Kidney (tissue), 14 donors: ENCODE data around the gene PIK3R1. TPM values are rescaled to one million over a fixed set of nuclear protein-coding genes. Genes with fewer than 3 reads are reported as not detected.

Experiments
- DNase-seq, 5 donors: peaks; one replicate each; pipeline ENCODE4 v3.0.0-alpha.2; 2013 to 2020
- FAIRE-seq: peaks from 2 replicates; lab custom pipeline; 2012; peaks lifted over from hg19 to GRCh38; lab: Jason Lieb, UNC
- H3K27ac ChIP-seq, 2 donors: one replicate each; pipeline ENCODE4 v1.7.0; 2013; ENCODE audit warnings: low read depth in 2 of 2, low read length in 2 of 2, inconsistent platforms in 1 of 2
- H3K27me3 ChIP-seq: one replicate; pipeline ENCODE4 v1.7.1; 2013; ENCODE audit warnings: low read length, inconsistent platforms; ENCODE audit not compliant: control insufficient read depth, insufficient read depth
- H3K36me3 ChIP-seq, 3 donors: one replicate each; pipeline versions ENCODE4 v1.7.0 to v1.7.1; 2013; ENCODE audit warnings: low read length in 3 of 3, control low read depth in 1 of 3, inconsistent platforms in 1 of 3; ENCODE audit not compliant: insufficient read depth in 3 of 3, control insufficient read depth in 2 of 3
- H3K4me1 ChIP-seq, 3 donors: one replicate each; pipeline versions ENCODE4 v1.7.0 to v1.7.1; 2013; ENCODE audit warnings: low read length in 3 of 3, inconsistent platforms in 1 of 3, low read depth in 1 of 3; ENCODE audit not compliant: control insufficient read depth in 2 of 3, insufficient read depth in 2 of 3
- H3K4me3 ChIP-seq, 3 donors: one replicate each; pipeline versions ENCODE4 v1.7.0 to v1.8.1; 2013; ENCODE audit warnings: low read length in 3 of 3, control low read depth in 1 of 3, inconsistent platforms in 1 of 3
- H3K9ac ChIP-seq, 3 donors: one replicate each; pipeline versions ENCODE4 v1.7.0 to v1.7.1; 2013; ENCODE audit warnings: low read length in 3 of 3, control low read depth in 1 of 3, inconsistent platforms in 1 of 3
- H3K9me3 ChIP-seq, 3 donors: one replicate each; pipeline versions ENCODE4 v1.7.0 to v1.7.1; 2013; ENCODE audit warnings: low read length in 3 of 3, control low read depth in 1 of 3, inconsistent platforms in 1 of 3; ENCODE audit not compliant: control insufficient read depth in 2 of 3, insufficient read depth in 1 of 3
- intact Hi-C: fragments of 100-400 bp; cut with DNase I; formaldehyde crosslinking; loops from one replicate; pipeline ENCODE4 v1.11.1; 2022
- polyA plus RNA-seq: library from polyadenylated mRNA; stranded (reverse); fragments of 350-450 nt; fragmentation: Illumina TruSeq; extraction: RNeasy Lipid Tissue Mini Kit (QIAGEN cat#74804); gene quantifications from one replicate; pipeline ENCODE4 v1.2.3, GENCODE V29; 2014; ENCODE audit warnings: low read depth, low replicate concordance; ENCODE audit not compliant: insufficient read depth
- total RNA-seq: library from RNA; stranded (reverse); fragmentation: NEBNext Ultra II Directional; extraction: Animal tissue kit (Norgen Biotek cat#: 25700); gene quantifications from one replicate; pipeline ENCODE4 v1.2.1, GENCODE V29; 2021
- TF ChIP-seq, protein P1 (sequence below): IDR thresholded peaks from 3 replicates; pipeline ENCODE4 v1.5.1; 2012; ENCODE audit warnings: mild to moderate bottlenecking, moderate library complexity, borderline replicate concordance; ENCODE audit not compliant: insufficient read depth; ENCODE audit errors: extremely low read depth
- donor health status: control.
- donor health status: control.
- donor health status: control.
- donor health status: control.
- donor health status: control.
- donor health status: DM: yes; HTN: yes; CAD: no.
- donor health status: Normal renal cell carcinoma (clear cell type).

Gene PIK3R1
- total and polyA plus RNA-seq, 2 donors from 2014 or later = 26.6 to 138 TPM

DNA sequence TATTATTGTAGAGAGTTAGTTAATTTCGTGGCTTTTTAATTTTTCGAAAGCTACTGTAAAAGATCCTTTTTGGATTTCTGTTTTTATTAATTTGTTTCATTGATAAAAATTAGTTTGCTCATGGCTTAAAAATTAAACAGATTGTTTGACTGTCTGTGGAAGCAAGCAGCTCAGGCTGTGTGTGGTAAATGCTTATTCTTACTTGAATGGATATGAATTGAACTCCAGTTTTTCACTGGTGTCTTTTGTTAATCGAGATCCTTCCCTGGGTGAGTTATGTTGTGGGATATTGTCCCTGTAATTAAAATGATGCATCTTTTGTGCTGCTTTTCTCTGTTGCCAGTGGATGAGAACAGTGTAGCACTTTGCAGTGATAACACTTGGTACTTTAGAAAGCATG is 75.3 kb downstream of the PIK3R1 start:
- intact Hi-C loops = loop anchor here (10.0 kb wide), 1 partner anchor 164 kb away; no protein-coding TSS in a partner anchor
- no peaks in the 10 kb centered on the region for H3K9me3 ChIP-seq
- peaks cover 5 to 33% (median 11%) of the 10 kb centered on the region in 3 donors for H3K36me3 ChIP-seq
- H3K4me1 ChIP-seq = peaks cover 6 to 22% (median 14%) of the 10 kb centered on the region in 3 donors
- FAIRE-seq (no peak), DNase-seq (no peak)
- TF ChIP-seq, protein P1, sequence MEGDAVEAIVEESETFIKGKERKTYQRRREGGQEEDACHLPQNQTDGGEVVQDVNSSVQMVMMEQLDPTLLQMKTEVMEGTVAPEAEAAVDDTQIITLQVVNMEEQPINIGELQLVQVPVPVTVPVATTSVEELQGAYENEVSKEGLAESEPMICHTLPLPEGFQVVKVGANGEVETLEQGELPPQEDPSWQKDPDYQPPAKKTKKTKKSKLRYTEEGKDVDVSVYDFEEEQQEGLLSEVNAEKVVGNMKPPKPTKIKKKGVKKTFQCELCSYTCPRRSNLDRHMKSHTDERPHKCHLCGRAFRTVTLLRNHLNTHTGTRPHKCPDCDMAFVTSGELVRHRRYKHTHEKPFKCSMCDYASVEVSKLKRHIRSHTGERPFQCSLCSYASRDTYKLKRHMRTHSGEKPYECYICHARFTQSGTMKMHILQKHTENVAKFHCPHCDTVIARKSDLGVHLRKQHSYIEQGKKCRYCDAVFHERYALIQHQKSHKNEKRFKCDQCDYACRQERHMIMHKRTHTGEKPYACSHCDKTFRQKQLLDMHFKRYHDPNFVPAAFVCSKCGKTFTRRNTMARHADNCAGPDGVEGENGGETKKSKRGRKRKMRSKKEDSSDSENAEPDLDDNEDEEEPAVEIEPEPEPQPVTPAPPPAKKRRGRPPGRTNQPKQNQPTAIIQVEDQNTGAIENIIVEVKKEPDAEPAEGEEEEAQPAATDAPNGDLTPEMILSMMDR = no peak
- H3K4me3 ChIP-seq = peak overlapping the region; percentile 51 to 74 (median 73)
- H3K27me3 ChIP-seq = no peaks in the 10 kb centered on the region
- H3K27ac ChIP-seq = peak overlapping the region; percentile 43 to 95
- peak overlapping the region in 2 of 3 donors; percentile 14 to 91 for H3K9ac ChIP-seq

DNA sequence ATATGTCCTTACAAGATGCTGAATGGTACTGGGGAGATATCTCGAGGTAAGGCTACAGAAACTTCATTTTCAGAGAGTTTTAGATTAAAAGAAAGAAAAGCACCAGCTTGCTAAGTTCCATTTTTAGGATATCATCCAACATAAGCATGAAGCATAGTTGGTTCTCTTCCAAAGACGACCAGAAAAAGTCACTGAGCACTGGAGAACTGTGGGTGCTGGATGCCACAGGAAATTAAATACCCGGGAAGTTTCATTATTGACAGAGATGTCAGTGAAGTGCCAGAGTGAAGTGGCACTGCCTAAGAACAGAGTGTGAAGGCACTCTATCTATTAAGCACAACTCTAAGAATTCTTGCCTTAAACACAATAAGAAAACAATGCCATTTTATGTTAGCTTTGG is 76.8 kb downstream of the PIK3R1 start:
- Histone ChIP-seq H3K4me3 (peak overlapping the region in 2 of 3 donors; percentile 14 to 74), H3K4me1 (peaks cover 2 to 9% (median 8%) of the 10 kb centered on the region in 3 donors), H3K27ac (no peak overlapping the region), H3K9me3 (no peaks in the 10 kb centered on the region), H3K9ac (peak overlapping the region in 1 of 3 donors; percentile 5), H3K27me3 (no peaks in the 10 kb centered on the region), H3K36me3 (peaks cover 16 to 48% (median 18%) of the 10 kb centered on the region in 3 donors)
- DNase-seq (no peak), FAIRE-seq (no peak)
- intact Hi-C loops = loop anchor here (10.0 kb wide), 1 partner anchor 162 kb away; no protein-coding TSS in a partner anchor
- TF ChIP-seq, protein P1 = no peak

DNA sequence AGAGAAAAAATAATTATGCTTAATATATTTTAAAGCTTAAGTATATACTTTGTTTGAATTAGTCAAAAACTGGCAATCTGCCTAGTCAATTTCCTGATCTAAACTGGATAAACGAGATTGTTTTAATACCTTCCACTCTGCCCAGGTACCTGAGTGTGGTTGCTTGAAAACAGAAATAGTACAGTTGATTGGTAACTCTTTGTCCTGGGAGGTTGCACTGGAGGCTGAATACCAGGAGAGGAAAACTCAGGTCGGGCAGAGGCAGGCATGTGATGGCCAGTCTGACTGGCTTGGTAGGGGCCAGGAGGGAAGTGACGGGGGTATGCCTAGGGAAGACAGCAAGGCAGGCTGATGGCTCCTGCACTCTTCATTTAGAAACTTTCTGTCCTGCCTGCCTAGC is 80.2 kb downstream of the PIK3R1 start:
- DNase-seq (peak in 1 of 5 donors; percentile 53), FAIRE-seq (no peak)
- peaks cover 18 to 67% (median 27%) of the 10 kb centered on the region in 3 donors for H3K36me3 ChIP-seq
- H3K27ac ChIP-seq = peak overlapping the region in 1 of 2 donors; percentile 9
- no peaks in the 10 kb centered on the region for H3K9me3 ChIP-seq
- peaks cover 0 to 2% (median 0%) of the 10 kb centered on the region in 3 donors for H3K4me1 ChIP-seq
- H3K4me3 ChIP-seq = no peak overlapping the region
- peak overlapping the region in 1 of 3 donors; percentile 37 for H3K9ac ChIP-seq
- intact Hi-C loops = loop anchor here (10.0 kb wide), 1 partner anchor 159 kb away; no protein-coding TSS in a partner anchor
- H3K27me3 ChIP-seq = no peaks in the 10 kb centered on the region
- TF ChIP-seq, protein P1 = no peak

DNA sequence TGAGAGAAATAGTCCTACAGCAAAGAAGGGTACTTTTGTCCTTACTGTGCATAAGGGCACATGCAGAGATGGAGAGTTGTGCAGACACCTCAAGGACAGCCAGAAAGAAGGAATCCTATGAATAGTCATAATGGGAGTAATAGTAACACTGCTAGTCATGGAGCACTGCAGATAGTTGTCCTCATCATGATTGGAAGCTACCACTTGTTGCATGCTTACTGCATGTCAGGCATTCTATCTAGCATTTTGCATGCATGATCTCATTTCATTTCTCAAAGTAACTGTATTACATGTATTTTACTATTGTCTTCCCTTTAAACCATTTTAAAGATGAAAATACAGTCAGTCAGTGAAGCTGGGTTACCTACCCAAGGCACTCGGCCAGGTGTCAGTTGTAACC is 81.3 kb downstream of the PIK3R1 start:
- peaks cover 18 to 67% (median 27%) of the 10 kb centered on the region in 3 donors for H3K36me3 ChIP-seq
- intact Hi-C loops = loop anchor here (10.0 kb wide), 1 partner anchor 158 kb away; no protein-coding TSS in a partner anchor
- DNase-seq = no peak
- FAIRE-seq = no peak
- no peaks in the 10 kb centered on the region for H3K27me3 ChIP-seq
- TF ChIP-seq, protein P1 = no peak
- peaks cover 0 to 2% (median 0%) of the 10 kb centered on the region in 3 donors for H3K4me1 ChIP-seq
- no peak overlapping the region for H3K4me3 ChIP-seq
- no peaks in the 10 kb centered on the region for H3K9me3 ChIP-seq
- H3K9ac ChIP-seq = no peak overlapping the region
- H3K27ac ChIP-seq = no peak overlapping the region
